Natural killer cell (primary cell): ENCODE results near the gene TIMM13. TPM values are rescaled to one million over a fixed set of nuclear protein-coding genes. Genes with fewer than 3 reads are reported as not detected.

Experiments used
- ATAC-seq, 3 donors: fragments of 150-1000 bp in 2 of 3; fragments of 200-7000 bp in 1 of 3; cut with Tn5 transposase; 1 replicate in 1 of 3; 2 replicates in 2 of 3; pipeline ENCODE4 v1.10.0; 2021; ENCODE audit warnings: mild to moderate bottlenecking in 2 of 3, moderate library complexity in 2 of 3
- DNase-seq, 2 donors: peaks; one replicate each; pipeline versions ENCODE4 v3.0.0 to v3.0.0-alpha.2; 2013 to 2021; ENCODE audit warnings: mixed read lengths in 1 of 2
- H3K27ac ChIP-seq: one replicate; pipeline ENCODE4 v1.5.1; 2013; ENCODE audit warnings: mild to moderate bottlenecking, low read length
- H3K27me3 ChIP-seq: one replicate; pipeline ENCODE4 v1.6.1; 2013; ENCODE audit warnings: low read length; ENCODE audit not compliant: control insufficient read depth, insufficient read depth
- H3K36me3 ChIP-seq: one replicate; pipeline ENCODE4 v1.6.1; 2013; ENCODE audit warnings: low read length; ENCODE audit not compliant: control insufficient read depth, insufficient read depth
- H3K4me1 ChIP-seq: one replicate; pipeline ENCODE4 v1.6.1; 2013; ENCODE audit warnings: low read length; ENCODE audit not compliant: control insufficient read depth, insufficient read depth
- H3K4me3 ChIP-seq: one replicate; pipeline ENCODE4 v1.5.1; 2013; ENCODE audit warnings: low read length
- H3K9me3 ChIP-seq: one replicate; pipeline ENCODE4 v1.6.1; 2013; ENCODE audit warnings: low read length; ENCODE audit not compliant: control insufficient read depth, insufficient read depth
- H3K27ac Mint-ChIP-seq, 2 donors: one replicate each; pipeline ENCODE4 v1.8.0; 2022; ENCODE audit warnings: mild to moderate bottlenecking in 2 of 2, mixed read lengths in 2 of 2, moderate library complexity in 1 of 2
- H3K27me3 Mint-ChIP-seq, 2 donors: one replicate each; pipeline ENCODE4 v1.8.0; 2022; ENCODE audit warnings: low read depth in 2 of 2, mixed read lengths in 2 of 2
- H3K36me3 Mint-ChIP-seq: one replicate; pipeline ENCODE4 v1.8.0; 2022; ENCODE audit warnings: mixed read lengths
- H3K4me1 Mint-ChIP-seq, 2 donors: one replicate each; pipeline ENCODE4 v1.8.0; 2022; ENCODE audit warnings: mixed read lengths in 2 of 2
- H3K4me3 Mint-ChIP-seq: one replicate; pipeline ENCODE4 v1.8.0; 2022; ENCODE audit warnings: mild to moderate bottlenecking, moderate library complexity, mixed read lengths
- H3K9me3 Mint-ChIP-seq, 2 donors: one replicate each; pipeline ENCODE4 v1.8.0; 2022; ENCODE audit warnings: mixed read lengths in 2 of 2
- CTCF ChIP-seq: fragments of 200-600 bp; IDR thresholded peaks from one replicate; pipeline ENCODE4 v1.8.0; 2022; ENCODE audit warnings: antibody characterized with exemption
- WGBS: methylation state at CpG from one replicate; pipeline ENCODE4 v1.1.7; 2013; ENCODE audit warnings: missing lambda C conversion rate; ENCODE audit not compliant: insufficient coverage; 5-methylcytosine and 5-hydroxymethylcytosine counted together
- intact Hi-C: fragments of 100-400 bp; cut with micrococcal nuclease; formaldehyde crosslinking; loops from one replicate; pipeline ENCODE4 v1.14.2; 2022
- total RNA-seq, 4 donors: library from RNA; stranded (reverse); fragments of 120-200 nt in 1 of 4; gene quantifications; one replicate each; pipeline versions ENCODE4 v1.2.3 to v1.2.4, GENCODE V29; 2013 to 2022

Gene TIMM13
- total RNA-seq, result 10 to 100 TPM; 24.7 to 30.4 (median 25.1) TPM
- 21.7 TPM for total RNA-seq (2013)

- Mint-ChIP-seq H3K9me3 (no peaks in the 10 kb centered on the region), H3K4me1 (peaks cover 10 to 14% of the 10 kb centered on the region in 2 donors), H3K27ac (peak within 1 kb of the TSS; percentile 96 to 98), H3K4me3 (peak within 1 kb of the TSS; percentile 97), H3K27me3 (no peaks in the 10 kb centered on the region), H3K36me3 (no peaks in the 10 kb centered on the region)
- intact Hi-C loops, result loop anchor here (1.0 kb wide), 1 partner anchor 30 kb away; no protein-coding TSS in a partner anchor
- no peak for TF ChIP-seq CTCF
- WGBS, result under 1% methylated on average over 77 of the region's 77 CpGs
- no peaks in the 10 kb centered on the region for H3K27me3 ChIP-seq
- H3K4me3 ChIP-seq, result peak within 1 kb of the TSS; percentile 73
- ATAC-seq (peak; percentile 93 to 96 (median 96)), DNase-seq (peak; percentile 98 to 99)
- peaks cover 14% of the 10 kb centered on the region for H3K36me3 ChIP-seq
- peak within 1 kb of the TSS; percentile 86 for H3K27ac ChIP-seq
- peaks cover 23% of the 10 kb centered on the region for H3K4me1 ChIP-seq
- no peaks in the 10 kb centered on the region for H3K9me3 ChIP-seq
Measured at GRCh38 chr19:2427429-2428320, at the start of gene TIMM13. Gene TIMM13, minus strand, starts transcription at chr19:2427586. Its CDS starts 53 bp downstream, at chr19:2427533.

- intact Hi-C loops, result loop anchor here (1.0 to 5.0 kb wide), 3 partner anchors 76 to 132 kb away; no protein-coding TSS in a partner anchor
- Mint-ChIP-seq H3K27me3 (no peaks in the 10 kb centered on the region), H3K36me3 (no peaks in the 10 kb centered on the region), H3K27ac (peak overlapping the region; percentile 96 to 98), H3K4me1 (peaks cover 27 to 52% of the 10 kb centered on the region in 2 donors), H3K4me3 (peak overlapping the region; percentile 97), H3K9me3 (no peaks in the 10 kb centered on the region)
- WGBS, result 0% methylated on average over 42 of the region's 42 CpGs
- H3K27me3 ChIP-seq, result no peaks in the 10 kb centered on the region
- ATAC-seq, result peak; percentile 23 to 30 (median 27)
- peaks cover 48% of the 10 kb centered on the region for H3K4me1 ChIP-seq
- DNase-seq, result peak; percentile 62 to 79
- TF ChIP-seq CTCF, result no peak
- no peaks in the 10 kb centered on the region for H3K9me3 ChIP-seq
- H3K4me3 ChIP-seq, result peak overlapping the region; percentile 93
- peak overlapping the region; percentile 62 for H3K27ac ChIP-seq
- peaks cover 3% of the 10 kb centered on the region for H3K36me3 ChIP-seq
Measured at GRCh38 chr19:2476451-2477140, 49.2 kb upstream of the TIMM13 start.

- Mint-ChIP-seq H3K36me3 (no peaks in the 10 kb centered on the region), H3K4me3 (peak within 1 kb of the TSS; percentile 97), H3K27ac (peak within 1 kb of the TSS; percentile 96 to 98), H3K9me3 (no peaks in the 10 kb centered on the region), H3K4me1 (peaks cover 27 to 52% of the 10 kb centered on the region in 2 donors), H3K27me3 (no peaks in the 10 kb centered on the region)
- no peak for TF ChIP-seq CTCF
- peak; percentile 59 to 81 (median 70) for ATAC-seq
- Histone ChIP-seq H3K36me3 (peaks cover 3% of the 10 kb centered on the region), H3K4me1 (peaks cover 48% of the 10 kb centered on the region), H3K9me3 (no peaks in the 10 kb centered on the region), H3K4me3 (peak within 1 kb of the TSS; percentile 93), H3K27me3 (no peaks in the 10 kb centered on the region), H3K27ac (peak within 1 kb of the TSS; percentile 62)
- intact Hi-C loops, result loop anchor here (1.0 to 5.0 kb wide), 4 partner anchors 76 to 137 kb away; no protein-coding TSS in a partner anchor
- under 1% methylated on average over 67 of the region's 70 CpGs for WGBS
- DNase-seq, result peak; percentile 95 to 98
Measured at GRCh38 chr19:2475702-2476450, 48.5 kb upstream of the TIMM13 start, which contains the start of gene GADD45B. Gene GADD45B, plus strand, starts transcription at chr19:2476127. Its CDS starts 232 bp downstream, at chr19:2476359.
